HCT116 (cell line): Measurements from ENCODE around the gene PLCZ1. TPM values are rescaled to one million over a fixed set of nuclear protein-coding genes. Genes with fewer than 3 reads are reported as not detected.

Experiments
- ATAC-seq: fragments of 200-7000 bp; cut with Tn5 transposase; 2 replicates; pipeline ENCODE4 v1.9.1; 2020; ENCODE audit warnings: mild to moderate bottlenecking, moderate library complexity
- BruUV-seq: library from RNA; stranded (reverse); fragments of 400-500 nt; replicated peaks from 2 replicates; lab custom pipeline; 2021; lab: Mats Ljungman, UMichigan
- CTCF ChIA-PET: fragments of 300-600 bp; sonication (Branson Sonifier 250); formaldehyde crosslinking; loops from one replicate; lab custom pipeline; 2021; ENCODE audit warnings: antibody characterized with exemption; lab: Charles Lee
- POLR2A ChIA-PET: fragments of 300-600, 350-600 bp; sonication (Branson Sonifier 250); formaldehyde crosslinking; loops from one replicate; lab custom pipeline; 2021; ENCODE audit warnings: antibody characterized with exemption; lab: Charles Lee
- RAD21 ChIA-PET, 2 experiments: fragments of 300-600 bp; sonication (Branson Sonifier 250); formaldehyde crosslinking; loops; one replicate each; lab custom pipeline; 2023; ENCODE audit warnings: low total read pairs in 2 of 2; ENCODE audit not compliant: uncharacterized antibody in 2 of 2, unreplicated experiment in 2 of 2, low non-redundant PET in 1 of 2; lab: Charles Lee
- DNase-seq: peaks from one replicate; pipeline ENCODE4 v3.0.0-alpha.2; 2010; ENCODE audit warnings: low read depth, low spot score
- H2AFZ ChIP-seq: fragments of 200-600 bp; shearing (Covaris generic), sonication (generic); 2 replicates; pipeline ENCODE4 v1.6.1; 2017; ENCODE audit warnings: low read depth, mixed run types, mixed read lengths, antibody characterized with exemption, low read length; ENCODE audit not compliant: poor library complexity, severe bottlenecking
- H3K27ac ChIP-seq: 2 replicates; pipeline ENCODE4 v1.5.1; 2012; ENCODE audit warnings: low read depth, low read length
- H3K27me3 ChIP-seq: fragments of 200-600 bp; sonication (generic); 2 replicates; pipeline ENCODE4 v1.6.1; 2016; ENCODE audit warnings: mixed run types, low read length, mixed read lengths; ENCODE audit not compliant: insufficient read depth
- H3K36me3 ChIP-seq, 2 experiments: fragments of 200-500 bp in 1 of 2; fragments of 200-600 bp in 1 of 2; sonication (Bioruptor generic) in 1 of 2; sonication (generic) in 1 of 2; 2 replicates each; pipeline versions ENCODE4 v1.5.1 to v1.6.1; 2014 to 2016; ENCODE audit warnings: low read length in 2 of 2, inconsistent platforms in 1 of 2, mixed read lengths in 1 of 2, mixed run types in 1 of 2; ENCODE audit not compliant: insufficient read depth in 2 of 2, control insufficient read depth in 1 of 2
- H3K4me1 ChIP-seq, 2 experiments: fragments of 200-600 bp in 1 of 2; sonication (generic) in 1 of 2; 2 replicates each; pipeline versions ENCODE4 v1.5.1 to v1.6.1; 2012 to 2017; ENCODE audit warnings: low read length in 2 of 2, inconsistent platforms in 1 of 2, mild to moderate bottlenecking in 1 of 2, mixed read lengths in 1 of 2, mixed run types in 1 of 2, moderate library complexity in 1 of 2; ENCODE audit not compliant: insufficient read depth in 2 of 2, control insufficient read depth in 1 of 2
- H3K4me2 ChIP-seq: fragments of 200-600 bp; sonication (generic); 2 replicates; pipeline ENCODE4 v1.6.1; 2017; ENCODE audit warnings: mixed run types, low read length, mixed read lengths
- H3K4me3 ChIP-seq, 2 experiments: fragments of 200-600 bp in 1 of 2; sonication (generic) in 1 of 2; replicated peaks in 1 of 2; 2 replicates each; pipeline ENCODE4 v1.5.1; 2011 to 2016; ENCODE audit warnings: low read length in 2 of 2, control low read depth in 1 of 2, low read depth in 1 of 2, mild to moderate bottlenecking in 1 of 2, mixed read lengths in 1 of 2, mixed run types in 1 of 2
- H3K79me2 ChIP-seq: fragments of 200-600 bp; sonication (generic); 2 replicates; pipeline ENCODE4 v1.6.1; 2017; ENCODE audit warnings: mild to moderate bottlenecking, mixed run types, low read length, moderate library complexity, mixed read lengths; ENCODE audit not compliant: insufficient read depth
- H3K9ac ChIP-seq: fragments of 200-600 bp; sonication (generic); 2 replicates; pipeline ENCODE4 v1.6.1; 2016; ENCODE audit warnings: low read length, mixed read lengths
- H3K9me2 ChIP-seq: fragments of 200-600 bp; sonication (generic), shearing (Covaris generic); 2 replicates; pipeline ENCODE4 v1.6.1; 2017; ENCODE audit warnings: mixed run types, mild to moderate bottlenecking, moderate library complexity; ENCODE audit not compliant: insufficient read depth
- H3K9me3 ChIP-seq, 2 experiments: fragments of 200-500 bp in 1 of 2; fragments of 200-600 bp in 1 of 2; sonication (Bioruptor generic) in 1 of 2; sonication (generic) in 1 of 2; 2 replicates each; pipeline ENCODE4 v1.6.1; 2014 to 2017; ENCODE audit warnings: low read length in 2 of 2, mixed read lengths in 2 of 2, inconsistent platforms in 1 of 2, low read depth in 1 of 2, mild to moderate bottlenecking in 1 of 2, mixed run types in 1 of 2, moderate library complexity in 1 of 2; ENCODE audit not compliant: control insufficient read depth in 1 of 2, insufficient read depth in 1 of 2
- H4K20me1 ChIP-seq: fragments of 200-600 bp; sonication (generic), shearing (Covaris generic); 2 replicates; pipeline ENCODE4 v1.6.1; 2017; ENCODE audit warnings: mixed run types, mild to moderate bottlenecking, moderate library complexity; ENCODE audit not compliant: insufficient read depth
- ATF3 ChIP-seq: IDR thresholded peaks from 2 replicates; pipeline ENCODE4 v1.6.1; 2012
- CBX3 ChIP-seq: IDR thresholded peaks from 2 replicates; pipeline ENCODE4 v1.6.1; 2012; ENCODE audit warnings: low read depth
- CTCF ChIP-seq, 3 experiments: fragments of 200-600 bp in 1 of 3; sonication (generic) in 1 of 3; IDR thresholded peaks in 2 of 3; conservative IDR thresholded peaks in 1 of 3; 2 replicates each; pipeline ENCODE4 v1.5.1; 2012 to 2017; ENCODE audit warnings: low read depth in 2 of 3, low read length in 2 of 3, antibody characterized with exemption in 1 of 3, borderline replicate concordance in 1 of 3, control low read depth in 1 of 3, mild to moderate bottlenecking in 1 of 3, mixed read lengths in 1 of 3, mixed run types in 1 of 3, moderate library complexity in 1 of 3; ENCODE audit not compliant: insufficient read depth in 1 of 3
- ELF1 ChIP-seq: IDR thresholded peaks from 2 replicates; pipeline ENCODE4 v1.6.1; 2012; ENCODE audit warnings: low read depth, borderline replicate concordance
- EZH2 ChIP-seq: fragments of 200-600 bp; sonication (generic); IDR thresholded peaks from 2 replicates; pipeline ENCODE4 v1.6.1; 2017; ENCODE audit warnings: antibody characterized with exemption, mixed run types
- REST ChIP-seq: IDR thresholded peaks from 2 replicates; pipeline ENCODE4 v1.6.1; 2012; ENCODE audit warnings: low read depth
- ZFX ChIP-seq: fragments of 450-650 bp; IDR thresholded peaks from 2 replicates; pipeline ENCODE4 v1.6.1; 2017
- ZNF274 ChIP-seq: fragments of 200-500 bp; sonication (Bioruptor generic); IDR thresholded peaks from 2 replicates; pipeline ENCODE4 v1.6.1; 2014; ENCODE audit warnings: mild to moderate bottlenecking, low read depth, low read length, inconsistent platforms
- intact Hi-C: fragments of 100-400 bp; cut with micrococcal nuclease; formaldehyde crosslinking; loops from 2 replicates; pipeline ENCODE4 v1.10.0; 2022
- total RNA-seq: library from RNA; stranded (reverse); gene quantifications from one replicate; pipeline ENCODE4 v1.2.1, GENCODE V29; 2021; ENCODE audit not compliant: unreplicated experiment

Gene PLCZ1
- total RNA-seq, 1 experiment from 2014 or later: not detected

- H3K4me3 ChIP-seq: no peak overlapping the region
- H3K9me2 ChIP-seq: no peaks in the 10 kb centered on the region
- RAD21 ChIA-PET: no interaction called here
- no peak for DNase-seq
- H4K20me1 ChIP-seq: no peaks in the 10 kb centered on the region
- no peaks in the 10 kb centered on the region for H3K36me3 ChIP-seq
- no peak overlapping the region for H3K27ac ChIP-seq
- H3K79me2 ChIP-seq: no peaks in the 10 kb centered on the region
- H3K27me3 ChIP-seq: no peaks in the 10 kb centered on the region
- intact Hi-C loops: no loop called here
- TF ChIP-seq EZH2 (no peak), ELF1 (no peak), REST (no peak), ZFX (no peak), ZNF274 (no peak)
- TF ChIP-seq, all 23 proteins: peak for 0
- H3K9ac ChIP-seq: no peak overlapping the region
- H3K4me2 ChIP-seq: no peak overlapping the region
- POLR2A ChIA-PET: no interaction called here
- BruUV-seq: no TSS peak
- H2AFZ ChIP-seq: no peak overlapping the region
- no peaks in the 10 kb centered on the region for H3K4me1 ChIP-seq
- CTCF ChIA-PET: no interaction called here
- ATAC-seq: no peak
- H3K9me3 ChIP-seq: no peaks in the 10 kb centered on the region
Observed at GRCh38 chr12:18640321-18640955, 97.4 kb downstream of the PLCZ1 start.

- H3K36me3 ChIP-seq: no peaks in the 10 kb centered on the region
- ChIA-PET CTCF (no interaction called here), POLR2A (no interaction called here), RAD21 (no interaction called here)
- H2AFZ ChIP-seq: no peak overlapping the region
- no peak overlapping the region for H3K4me3 ChIP-seq
- no peaks in the 10 kb centered on the region for H3K79me2 ChIP-seq
- H3K4me2 ChIP-seq: no peak overlapping the region
- no peaks in the 10 kb centered on the region for H3K9me2 ChIP-seq
- H3K27ac ChIP-seq: no peak overlapping the region
- DNase-seq (no peak), ATAC-seq (no peak)
- intact Hi-C loops: no loop called here
- H3K4me1 ChIP-seq: peaks cover 0 to 5% of the 10 kb centered on the region in 2 experiments; a peak in 1 of 4 replicates
- no TSS peak for BruUV-seq
- H3K27me3 ChIP-seq: no peaks in the 10 kb centered on the region
- no peaks in the 10 kb centered on the region for H3K9me3 ChIP-seq
- H3K9ac ChIP-seq: no peak overlapping the region
- H4K20me1 ChIP-seq: no peaks in the 10 kb centered on the region
- TF ChIP-seq CBX3 (no peak), ELF1 (no peak), REST (no peak), CTCF (IDR thresholded peaks at IDR 0.05 in 2 of 3, conservative IDR thresholded peaks at IDR 0.05 in 1 of 3; ENCODE audit: borderline replicate concordance in 1 of 3, insufficient read depth in 1 of 3, low read depth in 2 of 3, low read length in 2 of 3) (no peak), ZNF274 (no peak), ATF3 (no peak)
Observed at GRCh38 chr12:18634382-18634781, 103.4 kb downstream of the PLCZ1 start.
